Measurements from ENCODE around the gene RALA.

DNA sequence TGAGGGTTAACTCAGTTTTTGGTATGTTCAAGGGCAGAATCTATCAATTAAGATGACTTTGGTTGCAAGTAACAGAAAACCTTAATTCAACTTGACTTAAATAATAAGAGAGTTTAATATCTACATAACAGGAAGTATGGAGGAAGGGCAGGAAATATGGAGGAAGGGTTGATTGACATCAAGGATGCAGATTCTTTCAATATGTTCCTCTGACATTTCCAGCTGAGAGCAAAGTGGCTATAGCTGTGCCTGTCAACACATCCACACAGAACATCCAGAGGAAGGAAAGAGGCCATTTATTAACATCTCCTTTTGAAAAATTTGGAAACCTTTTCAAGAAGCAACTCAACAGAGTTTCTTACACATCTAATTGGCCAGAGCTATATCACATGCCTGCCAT, 19.4 kb upstream of the RALA start:
- no peak for TF ChIP-seq POLR2A (IDR thresholded peaks at IDR 0.05; ENCODE audit: low read length)
- TF ChIP-seq GATA1 (IDR thresholded peaks at IDR 0.05; ENCODE audit: low read depth, low read length), result no peak
